Measurements from ENCODE around the gene MRPS6.

DNA sequence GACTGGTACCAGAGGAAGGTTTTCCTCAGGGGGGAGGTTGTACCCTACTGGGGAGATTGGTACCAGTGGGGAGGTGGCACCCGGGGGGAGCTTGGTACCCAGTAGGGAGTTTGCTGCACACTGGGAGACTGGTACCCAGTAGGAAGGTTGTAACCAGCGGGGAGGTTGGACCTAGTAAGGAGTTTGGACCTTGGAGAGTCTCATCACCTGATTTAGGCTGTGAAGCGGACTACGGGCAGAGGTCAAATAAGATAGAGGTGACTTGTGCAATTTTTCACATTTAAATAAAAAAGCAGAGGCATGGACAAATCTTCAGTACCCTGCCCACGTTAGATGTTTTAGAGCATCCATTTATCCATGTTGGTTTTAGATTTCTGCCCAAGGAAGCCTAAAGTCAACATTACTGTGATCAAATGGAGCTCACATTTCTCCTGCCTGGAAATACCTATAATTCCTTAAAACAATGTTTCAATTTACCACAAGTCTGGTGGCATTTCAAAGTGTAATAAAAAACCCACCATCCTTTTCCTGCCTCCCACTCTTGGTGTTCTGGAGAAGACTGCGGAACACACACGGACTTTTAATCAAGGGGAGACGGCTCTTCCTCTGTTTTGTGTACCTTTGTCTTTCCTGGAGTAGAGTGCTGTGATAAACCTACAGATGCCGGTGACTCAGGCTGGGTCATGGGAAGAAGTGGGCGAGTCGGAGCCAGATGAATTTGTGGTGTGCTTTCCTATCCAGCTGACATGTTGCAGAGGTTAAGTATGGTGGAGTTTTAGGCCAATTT, 36.2 kb upstream of the MRPS6 start:
- TF ChIP-seq, protein P1, sequence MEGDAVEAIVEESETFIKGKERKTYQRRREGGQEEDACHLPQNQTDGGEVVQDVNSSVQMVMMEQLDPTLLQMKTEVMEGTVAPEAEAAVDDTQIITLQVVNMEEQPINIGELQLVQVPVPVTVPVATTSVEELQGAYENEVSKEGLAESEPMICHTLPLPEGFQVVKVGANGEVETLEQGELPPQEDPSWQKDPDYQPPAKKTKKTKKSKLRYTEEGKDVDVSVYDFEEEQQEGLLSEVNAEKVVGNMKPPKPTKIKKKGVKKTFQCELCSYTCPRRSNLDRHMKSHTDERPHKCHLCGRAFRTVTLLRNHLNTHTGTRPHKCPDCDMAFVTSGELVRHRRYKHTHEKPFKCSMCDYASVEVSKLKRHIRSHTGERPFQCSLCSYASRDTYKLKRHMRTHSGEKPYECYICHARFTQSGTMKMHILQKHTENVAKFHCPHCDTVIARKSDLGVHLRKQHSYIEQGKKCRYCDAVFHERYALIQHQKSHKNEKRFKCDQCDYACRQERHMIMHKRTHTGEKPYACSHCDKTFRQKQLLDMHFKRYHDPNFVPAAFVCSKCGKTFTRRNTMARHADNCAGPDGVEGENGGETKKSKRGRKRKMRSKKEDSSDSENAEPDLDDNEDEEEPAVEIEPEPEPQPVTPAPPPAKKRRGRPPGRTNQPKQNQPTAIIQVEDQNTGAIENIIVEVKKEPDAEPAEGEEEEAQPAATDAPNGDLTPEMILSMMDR (IDR thresholded peaks at IDR 0.05) = no peak
- no peak for TF ChIP-seq POLR2A (IDR thresholded peaks at IDR 0.05)
- TF ChIP-seq EP300 (IDR thresholded peaks at IDR 0.05) = no peak
